ENCODE data around the gene UAP1.
A peak's percentile ranks its signal among the peaks of the same experiment; 100 is the strongest.

The UAP1 gene

DNA sequence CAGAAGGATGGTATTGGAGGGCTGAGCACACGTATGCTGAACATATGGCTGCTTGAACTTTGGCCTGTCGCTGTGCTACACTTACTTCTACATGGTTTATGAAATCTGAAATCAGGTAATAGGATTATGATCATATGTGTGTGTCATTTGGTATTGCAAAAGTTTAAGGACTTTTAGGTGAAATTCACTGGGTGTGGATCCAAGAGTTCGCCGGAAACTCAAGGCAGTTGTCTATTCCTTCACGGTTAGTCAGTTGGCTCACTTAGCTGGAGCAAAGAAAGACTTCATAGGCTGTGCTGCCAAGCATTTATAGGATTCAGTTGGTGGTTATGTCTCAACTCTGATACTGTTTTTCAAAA lies 927 bp downstream of the UAP1 start:
- H3K27ac ChIP-seq (ENCODE audit: low read length), result peak overlapping the region; percentile 76; the same call in 1 of the 2 replicates
- no peaks in the 10 kb centered on the region for H3K9me3 ChIP-seq (ENCODE audit: insufficient read depth, low read length, severe bottlenecking)
- H2AFZ ChIP-seq (ENCODE audit: low read depth, low read length), result peak overlapping the region; percentile 88
- no peaks in the 10 kb centered on the region for H3K27me3 ChIP-seq (ENCODE audit: insufficient read depth, low read length, poor library complexity)
- ATAC-seq (ENCODE audit: insufficient read depth, low read depth) (no peak), DNase-seq (no peak)
- H3K36me3 ChIP-seq (ENCODE audit: insufficient read depth, low read length), result peaks cover 11% of the 10 kb centered on the region
- no peaks in the 10 kb centered on the region for H4K20me1 ChIP-seq (ENCODE audit: insufficient read depth, low read length)
- H3K9ac ChIP-seq (ENCODE audit: low read depth, low read length), result peak overlapping the region; percentile 89
- H3K79me2 ChIP-seq (ENCODE audit: insufficient read depth, low read length), result peaks cover 22% of the 10 kb centered on the region
- peak overlapping the region; percentile 93 for H3K4me2 ChIP-seq (ENCODE audit: insufficient read depth, low read length)
- H3K4me1 ChIP-seq (ENCODE audit: insufficient read depth, low read length), result peaks cover 25% of the 10 kb centered on the region
- peak overlapping the region in 1 of 2 experiments; percentile 87; a peak in 3 of 4 replicates for H3K4me3 ChIP-seq (ENCODE audit: low read depth in 1 of 2, low read length in 2 of 2)
- TF ChIP-seq, protein P1, sequence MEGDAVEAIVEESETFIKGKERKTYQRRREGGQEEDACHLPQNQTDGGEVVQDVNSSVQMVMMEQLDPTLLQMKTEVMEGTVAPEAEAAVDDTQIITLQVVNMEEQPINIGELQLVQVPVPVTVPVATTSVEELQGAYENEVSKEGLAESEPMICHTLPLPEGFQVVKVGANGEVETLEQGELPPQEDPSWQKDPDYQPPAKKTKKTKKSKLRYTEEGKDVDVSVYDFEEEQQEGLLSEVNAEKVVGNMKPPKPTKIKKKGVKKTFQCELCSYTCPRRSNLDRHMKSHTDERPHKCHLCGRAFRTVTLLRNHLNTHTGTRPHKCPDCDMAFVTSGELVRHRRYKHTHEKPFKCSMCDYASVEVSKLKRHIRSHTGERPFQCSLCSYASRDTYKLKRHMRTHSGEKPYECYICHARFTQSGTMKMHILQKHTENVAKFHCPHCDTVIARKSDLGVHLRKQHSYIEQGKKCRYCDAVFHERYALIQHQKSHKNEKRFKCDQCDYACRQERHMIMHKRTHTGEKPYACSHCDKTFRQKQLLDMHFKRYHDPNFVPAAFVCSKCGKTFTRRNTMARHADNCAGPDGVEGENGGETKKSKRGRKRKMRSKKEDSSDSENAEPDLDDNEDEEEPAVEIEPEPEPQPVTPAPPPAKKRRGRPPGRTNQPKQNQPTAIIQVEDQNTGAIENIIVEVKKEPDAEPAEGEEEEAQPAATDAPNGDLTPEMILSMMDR (IDR thresholded peaks at IDR 0.05; ENCODE audit: borderline replicate concordance, extremely low read depth, low read length, poor library complexity, severe bottlenecking), result no peak
- TF ChIP-seq EZH2 (IDR thresholded peaks at IDR 0.05; ENCODE audit: borderline replicate concordance, low read depth, low read length, severe bottlenecking), result no peak

DNA sequence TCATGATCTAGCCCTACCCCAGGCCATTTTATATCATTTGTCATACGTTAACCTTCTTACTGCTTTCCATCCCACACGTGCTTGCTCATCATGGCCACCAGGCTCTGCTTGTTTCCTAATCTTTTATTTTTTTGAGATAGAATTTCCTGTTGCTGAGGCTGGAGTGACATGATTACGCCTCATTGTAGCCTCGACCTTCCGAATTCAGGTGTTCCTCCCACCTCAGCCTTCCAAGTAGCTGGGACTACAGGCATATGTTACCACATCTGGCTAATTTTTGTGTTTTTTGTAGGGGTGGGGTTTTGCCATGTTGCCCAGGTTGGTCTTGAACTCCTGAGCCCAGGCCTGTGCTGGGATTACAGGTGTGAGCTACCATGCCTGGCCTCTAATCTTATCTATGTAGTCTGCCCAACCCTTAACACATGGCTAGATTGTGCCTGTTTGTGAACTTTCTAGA lies 3.3 kb downstream of the UAP1 start:
- no peak for TF ChIP-seq EZH2 (IDR thresholded peaks at IDR 0.05; ENCODE audit: borderline replicate concordance, low read depth, low read length, severe bottlenecking)
- TF ChIP-seq, protein P1 (IDR thresholded peaks at IDR 0.05; ENCODE audit: borderline replicate concordance, extremely low read depth, low read length, poor library complexity, severe bottlenecking), result no peak
- ATAC-seq (ENCODE audit: insufficient read depth, low read depth) (no peak), DNase-seq (no peak)
- H4K20me1 ChIP-seq (ENCODE audit: insufficient read depth, low read length), result no peaks in the 10 kb centered on the region
- no peaks in the 10 kb centered on the region for H3K9me3 ChIP-seq (ENCODE audit: insufficient read depth, low read length, severe bottlenecking)
- H3K9ac ChIP-seq (ENCODE audit: low read depth, low read length), result no peak overlapping the region
- H3K4me3 ChIP-seq (ENCODE audit: low read depth in 1 of 2, low read length in 2 of 2), result no peak overlapping the region
- H3K79me2 ChIP-seq (ENCODE audit: insufficient read depth, low read length), result peaks cover 22% of the 10 kb centered on the region
- H3K27ac ChIP-seq (ENCODE audit: low read length), result no peak overlapping the region
- H3K4me1 ChIP-seq (ENCODE audit: insufficient read depth, low read length), result peaks cover 25% of the 10 kb centered on the region
- no peaks in the 10 kb centered on the region for H3K27me3 ChIP-seq (ENCODE audit: insufficient read depth, low read length, poor library complexity)
- peak overlapping the region; percentile 30; the same call in 1 of the 2 replicates for H3K4me2 ChIP-seq (ENCODE audit: insufficient read depth, low read length)
- H2AFZ ChIP-seq (ENCODE audit: low read depth, low read length), result no peak overlapping the region
- H3K36me3 ChIP-seq (ENCODE audit: insufficient read depth, low read length), result peaks cover 24% of the 10 kb centered on the region

DNA sequence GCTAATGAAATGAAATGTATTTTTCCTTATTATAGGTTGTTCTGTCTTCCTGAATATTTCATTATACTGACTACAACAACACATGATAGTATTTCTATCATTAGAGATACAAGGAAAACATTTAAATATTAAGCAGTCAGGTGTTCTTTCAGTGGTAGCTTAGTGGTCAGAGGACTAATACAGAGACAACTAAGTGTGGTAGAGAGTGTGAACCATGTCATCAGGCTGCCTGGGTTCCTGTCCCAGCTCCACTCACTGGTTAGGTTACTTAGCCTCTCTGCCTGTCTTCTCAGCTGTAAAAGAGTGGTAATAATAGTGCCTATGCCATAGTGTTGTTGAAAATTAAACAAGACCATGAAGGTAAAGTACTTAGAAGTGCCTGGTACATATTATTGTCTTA lies 3.9 kb downstream of the UAP1 start:
- Histone ChIP-seq H3K79me2 (ENCODE audit: insufficient read depth, low read length) (peaks cover 22% of the 10 kb centered on the region), H3K4me1 (ENCODE audit: insufficient read depth, low read length) (peaks cover 21% of the 10 kb centered on the region), H3K9me3 (ENCODE audit: insufficient read depth, low read length, severe bottlenecking) (no peaks in the 10 kb centered on the region), H3K4me2 (ENCODE audit: insufficient read depth, low read length) (no peak overlapping the region), H2AFZ (ENCODE audit: low read depth, low read length) (no peak overlapping the region), H3K4me3 (ENCODE audit: low read depth in 1 of 2, low read length in 2 of 2) (no peak overlapping the region), H3K36me3 (ENCODE audit: insufficient read depth, low read length) (peaks cover 24% of the 10 kb centered on the region), H4K20me1 (ENCODE audit: insufficient read depth, low read length) (no peaks in the 10 kb centered on the region), H3K27ac (ENCODE audit: low read length) (no peak overlapping the region), H3K27me3 (ENCODE audit: insufficient read depth, low read length, poor library complexity) (no peaks in the 10 kb centered on the region), H3K9ac (ENCODE audit: low read depth, low read length) (no peak overlapping the region)
- no peak for ATAC-seq (ENCODE audit: insufficient read depth, low read depth)
- no peak for DNase-seq
- TF ChIP-seq EZH2 (IDR thresholded peaks at IDR 0.05; ENCODE audit: borderline replicate concordance, low read depth, low read length, severe bottlenecking), result no peak
- TF ChIP-seq, protein P1 (IDR thresholded peaks at IDR 0.05; ENCODE audit: borderline replicate concordance, extremely low read depth, low read length, poor library complexity, severe bottlenecking), result no peak

DNA sequence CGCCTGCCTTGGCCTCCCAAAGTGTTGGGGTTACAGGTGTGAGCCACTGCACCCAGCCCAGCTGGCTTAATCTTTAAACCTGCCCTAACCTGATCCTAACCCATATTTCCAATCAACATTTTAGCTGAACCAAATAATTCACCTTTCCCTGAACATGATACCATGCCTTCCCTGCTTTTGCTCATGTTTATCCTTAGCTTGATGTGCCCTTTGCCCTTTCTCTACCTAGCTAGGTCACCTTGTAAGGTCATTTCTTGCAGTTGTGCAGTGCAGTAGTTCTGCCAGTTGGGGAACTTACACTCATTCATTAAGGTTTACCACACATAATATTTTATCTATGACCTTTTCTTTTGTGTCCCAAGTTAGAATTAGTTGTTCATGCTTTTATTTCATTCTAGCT lies 5.3 kb downstream of the UAP1 start:
- Histone ChIP-seq H2AFZ (ENCODE audit: low read depth, low read length) (no peak overlapping the region), H3K36me3 (ENCODE audit: insufficient read depth, low read length) (peaks cover 24% of the 10 kb centered on the region), H3K27me3 (ENCODE audit: insufficient read depth, low read length, poor library complexity) (no peaks in the 10 kb centered on the region), H3K4me1 (ENCODE audit: insufficient read depth, low read length) (peaks cover 15% of the 10 kb centered on the region), H3K27ac (ENCODE audit: low read length) (no peak overlapping the region), H4K20me1 (ENCODE audit: insufficient read depth, low read length) (no peaks in the 10 kb centered on the region), H3K79me2 (ENCODE audit: insufficient read depth, low read length) (peaks cover 19% of the 10 kb centered on the region), H3K4me2 (ENCODE audit: insufficient read depth, low read length) (no peak overlapping the region), H3K9me3 (ENCODE audit: insufficient read depth, low read length, severe bottlenecking) (no peaks in the 10 kb centered on the region), H3K4me3 (ENCODE audit: low read depth in 1 of 2, low read length in 2 of 2) (no peak overlapping the region), H3K9ac (ENCODE audit: low read depth, low read length) (no peak overlapping the region)
- TF ChIP-seq, protein P1 (IDR thresholded peaks at IDR 0.05; ENCODE audit: borderline replicate concordance, extremely low read depth, low read length, poor library complexity, severe bottlenecking), result no peak
- TF ChIP-seq EZH2 (IDR thresholded peaks at IDR 0.05; ENCODE audit: borderline replicate concordance, low read depth, low read length, severe bottlenecking), result no peak
- DNase-seq (no peak), ATAC-seq (ENCODE audit: insufficient read depth, low read depth) (no peak)

Data from DND-41 (cell line).